Ascending aorta (tissue), 2 donors: ENCODE results near the gene CIC. TPM values are rescaled to one million over a fixed set of nuclear protein-coding genes. Genes with fewer than 3 reads are reported as not detected.

Experiments
- DNase-seq, 2 donors: peaks; one replicate each; pipeline ENCODE4 v3.0.0-alpha.2; 2019; ENCODE audit warnings: low spot score in 2 of 2
- H3K27ac ChIP-seq, 2 donors: fragments of 200-600 bp; sonication (generic); one replicate each; pipeline ENCODE4 v1.5.1; 2016 to 2017; ENCODE audit warnings: mild to moderate bottlenecking in 1 of 2
- H3K27me3 ChIP-seq: fragments of 200-600 bp; sonication (generic); one replicate; pipeline ENCODE4 v1.5.1; 2017
- H3K36me3 ChIP-seq, 2 donors: fragments of 200-600 bp; sonication (generic); one replicate each; pipeline ENCODE4 v1.5.1; 2016
- H3K4me1 ChIP-seq, 2 donors: fragments of 200-600 bp; sonication (generic); one replicate each; pipeline ENCODE4 v1.5.1; 2016 to 2017; ENCODE audit warnings: mild to moderate bottlenecking in 1 of 2
- H3K4me3 ChIP-seq, 2 donors: fragments of 200-600 bp; sonication (generic); one replicate each; pipeline ENCODE4 v1.5.1; 2016 to 2017; ENCODE audit warnings: mild to moderate bottlenecking in 1 of 2
- H3K9me3 ChIP-seq, 2 donors: fragments of 200-600 bp; sonication (generic); one replicate each; pipeline ENCODE4 v1.5.1; 2016
- intact Hi-C: fragments of 100-400 bp; cut with DNase I; formaldehyde crosslinking; loops from one replicate; pipeline ENCODE4 v1.15.1; 2023
- total RNA-seq: library from RNA; depleted of rRNA; stranded (reverse); fragments of >200 nt; gene quantifications from one replicate; pipeline ENCODE4 v1.1.0, GENCODE V29; 2016
- TF ChIP-seq, protein P1 (sequence below), 3 experiments: fragments of 200-600 bp in 2 of 3; fragments of 450-650 bp in 1 of 3; sonication (generic) in 2 of 3; IDR thresholded peaks; one replicate each; pipeline ENCODE4 v1.5.1; 2016 to 2019; ENCODE audit warnings: antibody characterized with exemption in 3 of 3, mild to moderate bottlenecking in 1 of 3, moderate library complexity in 1 of 3

The CIC gene
- total RNA-seq, 1 donor from 2014 or later: 247 TPM

- Histone ChIP-seq H3K27me3 (no peaks in the 10 kb centered on the region), H3K4me3 (peak overlapping the region; percentile 60 to 75), H3K27ac (peak overlapping the region; percentile 81 to 97), H3K9me3 (no peaks in the 10 kb centered on the region), H3K4me1 (peaks cover 6 to 20% of the 10 kb centered on the region in 2 donors), H3K36me3 (peaks cover 7 to 8% of the 10 kb centered on the region in 2 donors)
- intact Hi-C loops: loop anchor here (1.0 kb wide), 3 partner anchors 12 to 50 kb away; partner anchors contain the start of genes DEDD2, ERF and GSK3A
- no peak for DNase-seq
- TF ChIP-seq, protein P1, sequence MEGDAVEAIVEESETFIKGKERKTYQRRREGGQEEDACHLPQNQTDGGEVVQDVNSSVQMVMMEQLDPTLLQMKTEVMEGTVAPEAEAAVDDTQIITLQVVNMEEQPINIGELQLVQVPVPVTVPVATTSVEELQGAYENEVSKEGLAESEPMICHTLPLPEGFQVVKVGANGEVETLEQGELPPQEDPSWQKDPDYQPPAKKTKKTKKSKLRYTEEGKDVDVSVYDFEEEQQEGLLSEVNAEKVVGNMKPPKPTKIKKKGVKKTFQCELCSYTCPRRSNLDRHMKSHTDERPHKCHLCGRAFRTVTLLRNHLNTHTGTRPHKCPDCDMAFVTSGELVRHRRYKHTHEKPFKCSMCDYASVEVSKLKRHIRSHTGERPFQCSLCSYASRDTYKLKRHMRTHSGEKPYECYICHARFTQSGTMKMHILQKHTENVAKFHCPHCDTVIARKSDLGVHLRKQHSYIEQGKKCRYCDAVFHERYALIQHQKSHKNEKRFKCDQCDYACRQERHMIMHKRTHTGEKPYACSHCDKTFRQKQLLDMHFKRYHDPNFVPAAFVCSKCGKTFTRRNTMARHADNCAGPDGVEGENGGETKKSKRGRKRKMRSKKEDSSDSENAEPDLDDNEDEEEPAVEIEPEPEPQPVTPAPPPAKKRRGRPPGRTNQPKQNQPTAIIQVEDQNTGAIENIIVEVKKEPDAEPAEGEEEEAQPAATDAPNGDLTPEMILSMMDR (IDR thresholded peaks at IDR 0.05): no peak
Measured at GRCh38 chr19:42267644-42268141, 1.4 kb upstream of the CIC start.

DNA sequence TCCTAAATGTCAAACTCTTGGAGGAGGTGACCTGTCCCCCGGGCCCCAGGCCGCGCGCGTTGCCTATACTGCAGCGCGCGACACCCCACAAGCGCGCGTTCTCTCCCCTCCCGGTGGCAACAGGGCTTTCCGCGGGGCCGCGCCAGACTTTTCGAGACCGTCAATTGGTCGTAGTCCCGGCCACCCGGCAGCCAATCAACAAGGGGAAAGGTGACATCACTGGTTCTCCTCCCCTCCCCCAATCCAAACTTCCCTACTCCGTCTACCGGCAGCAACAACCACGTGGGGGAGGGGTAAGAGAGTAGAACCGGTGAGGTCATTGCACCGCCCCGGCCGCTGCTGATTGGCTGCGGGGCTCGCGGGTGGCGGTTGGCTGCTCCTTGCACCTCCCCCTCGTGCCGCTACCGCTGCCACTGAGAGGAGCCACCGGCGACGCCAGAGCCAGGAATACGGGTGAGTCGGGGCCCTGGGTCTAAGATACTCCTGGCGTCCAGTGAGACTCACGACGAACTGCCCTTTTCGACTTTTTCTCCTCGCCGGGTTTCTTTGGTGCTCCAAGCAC, 829 bp upstream of the CIC start:
- Histone ChIP-seq H3K27me3 (no peaks in the 10 kb centered on the region), H3K4me1 (peaks cover 6 to 20% of the 10 kb centered on the region in 2 donors), H3K4me3 (peak overlapping the region; percentile 60 to 75), H3K9me3 (no peaks in the 10 kb centered on the region), H3K27ac (peak overlapping the region; percentile 97 to 98), H3K36me3 (peaks cover 12 to 13% of the 10 kb centered on the region in 2 donors)
- TF ChIP-seq, protein P1 (IDR thresholded peaks at IDR 0.05): no peak
- intact Hi-C loops: loop anchor here (1.0 kb wide), 3 partner anchors 13 to 51 kb away; partner anchors contain the start of genes DEDD2, ERF and GSK3A
- DNase-seq: peak; percentile 97 to 100

DNA sequence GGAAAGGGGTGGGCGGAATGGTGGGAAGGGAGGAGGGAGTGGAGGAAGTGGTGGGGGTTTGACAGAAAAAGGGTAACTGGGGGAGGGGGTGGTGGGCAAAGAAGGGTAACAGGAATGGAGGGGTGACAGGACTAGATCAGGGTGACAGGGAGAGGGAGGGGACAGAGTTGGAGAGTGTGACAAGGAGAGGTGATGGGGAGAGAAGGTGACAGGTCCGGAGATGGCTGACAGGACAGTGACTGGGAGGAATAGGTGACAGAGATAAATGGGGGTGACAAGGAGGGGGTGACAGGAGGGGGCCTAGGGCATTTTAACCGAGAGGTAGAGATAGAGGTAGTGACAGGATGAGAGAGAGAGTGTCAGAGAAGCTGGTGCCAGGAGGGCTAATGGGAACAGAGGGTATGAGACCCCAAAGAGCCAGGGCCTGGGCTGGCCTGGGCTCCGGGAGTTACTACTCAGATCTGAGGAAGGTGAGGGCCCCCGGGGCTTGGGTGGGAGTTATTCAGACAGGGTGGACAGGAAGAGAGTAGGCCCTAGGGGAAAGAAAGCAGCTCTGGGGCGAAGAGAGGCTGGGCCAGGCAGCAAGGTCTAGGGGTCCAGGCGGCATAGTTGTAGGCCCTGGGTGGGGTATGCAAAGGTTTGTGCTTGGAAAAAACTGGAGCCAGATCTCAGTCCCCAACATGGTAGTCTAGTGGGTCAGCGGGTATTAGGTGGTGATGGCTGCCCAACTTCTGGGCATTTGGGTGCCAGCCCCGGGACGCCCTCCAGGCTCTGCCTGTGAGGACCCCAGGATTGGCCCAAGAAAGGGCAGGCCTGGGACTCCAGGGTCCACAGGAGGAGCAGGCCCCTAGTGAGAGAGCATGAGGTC, 660 bp downstream of the CIC start:
- H3K4me1 ChIP-seq: peaks cover 10 to 20% of the 10 kb centered on the region in 2 donors
- peaks cover 27 to 28% of the 10 kb centered on the region in 2 donors for H3K36me3 ChIP-seq
- no peaks in the 10 kb centered on the region for H3K27me3 ChIP-seq
- no peaks in the 10 kb centered on the region for H3K9me3 ChIP-seq
- DNase-seq: no peak
- TF ChIP-seq, protein P1 (IDR thresholded peaks at IDR 0.05): no peak
- peak overlapping the region; percentile 95 to 97 for H3K27ac ChIP-seq
- intact Hi-C loops: loop anchor here (1.0 kb wide), 1 partner anchor 10 kb away; no protein-coding TSS in a partner anchor
- H3K4me3 ChIP-seq: peak overlapping the region; percentile 62 to 74

DNA sequence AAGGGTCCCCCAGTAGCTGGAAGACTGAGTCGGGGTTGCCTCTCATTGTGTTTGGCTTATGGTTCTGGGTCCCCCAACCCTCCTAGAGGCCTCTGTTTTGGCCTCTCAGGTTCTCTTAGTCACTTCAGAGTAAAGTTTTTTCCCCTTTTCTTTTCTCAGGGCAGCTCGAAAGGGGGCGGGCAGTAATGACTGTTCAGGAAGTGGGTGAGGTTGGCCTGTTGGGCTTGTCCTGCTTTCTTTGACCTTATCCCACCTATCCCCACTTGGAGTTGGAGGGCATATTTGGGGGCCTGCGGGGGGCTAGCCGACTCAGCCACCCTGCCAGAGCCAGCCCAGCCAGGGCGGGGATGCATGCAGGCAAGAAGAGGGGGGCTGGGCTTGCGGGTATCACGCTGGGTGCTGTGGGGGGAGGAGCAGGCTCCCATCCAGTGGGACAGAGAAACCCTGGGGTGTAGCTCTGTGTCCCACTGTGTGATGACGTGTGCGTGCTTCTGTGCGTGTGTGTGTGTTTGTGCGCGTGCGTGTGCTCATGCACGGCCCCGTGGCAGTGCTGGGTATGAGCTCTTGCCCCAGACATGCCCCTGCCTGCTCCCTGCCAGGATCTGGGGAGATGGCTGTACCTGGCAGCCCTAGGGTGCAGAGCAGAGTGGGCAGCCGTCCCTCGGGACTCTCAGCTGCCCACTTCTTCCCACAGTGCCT, 1.4 kb downstream of the CIC start:
- Histone ChIP-seq H3K27me3 (no peaks in the 10 kb centered on the region), H3K4me1 (peaks cover 10 to 25% of the 10 kb centered on the region in 2 donors), H3K36me3 (peaks cover 33 to 35% of the 10 kb centered on the region in 2 donors), H3K27ac (peak overlapping the region; percentile 95 to 97), H3K9me3 (no peaks in the 10 kb centered on the region), H3K4me3 (peak overlapping the region; percentile 62 to 74)
- TF ChIP-seq, protein P1 (IDR thresholded peaks at IDR 0.05): no peak
- intact Hi-C loops: loop anchor here (1.0 kb wide), 1 partner anchor 9 kb away; no protein-coding TSS in a partner anchor
- peak; percentile 75 to 89 for DNase-seq

DNA sequence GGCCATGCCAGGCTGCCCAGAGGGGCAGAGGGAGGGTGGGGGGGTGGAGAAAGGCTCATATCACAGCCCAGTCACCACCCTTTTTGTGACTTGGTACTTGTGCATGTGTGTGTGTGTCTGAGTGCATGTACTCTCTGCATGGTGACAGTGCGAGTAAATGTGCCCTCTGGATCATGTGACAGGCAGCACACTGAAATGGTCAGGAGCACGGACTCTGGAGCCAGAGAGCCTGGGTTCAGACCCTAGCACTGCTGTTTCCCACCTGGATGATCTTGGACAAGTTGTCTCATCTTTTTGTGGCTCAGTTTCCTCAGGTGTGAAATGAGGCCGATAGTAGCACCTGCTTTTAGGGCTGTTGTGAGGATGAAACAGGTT, 2.0 kb downstream of the CIC start:
- H3K27me3 ChIP-seq: no peaks in the 10 kb centered on the region
- intact Hi-C loops: no loop called here
- H3K36me3 ChIP-seq: peaks cover 35 to 36% of the 10 kb centered on the region in 2 donors
- TF ChIP-seq, protein P1 (IDR thresholded peaks at IDR 0.05): no peak
- DNase-seq: no peak
- peak overlapping the region; percentile 62 to 74 for H3K4me3 ChIP-seq
- peaks cover 10 to 31% of the 10 kb centered on the region in 2 donors for H3K4me1 ChIP-seq
- H3K27ac ChIP-seq: peak overlapping the region; percentile 95 to 97
- no peaks in the 10 kb centered on the region for H3K9me3 ChIP-seq
